GM12873 (cell line): ENCODE measurements around the gene TYRO3.

Experiments
- CTCF ChIP-seq: IDR thresholded peaks from 2 replicates; pipeline ENCODE4 v1.5.1; 2012; ENCODE audit warnings: low read depth, mild to moderate bottlenecking, moderate library complexity, low read length, control low read depth; ENCODE audit not compliant: insufficient read depth; ENCODE audit errors: missing control alignments

The TYRO3 gene

GRCh38 chr15:41574158-41574557, 15.1 kb downstream of the TYRO3 start:
- TF ChIP-seq CTCF: no peak

GRCh38 chr15:41575282-41575681, 16.3 kb downstream of the TYRO3 start:
- TF ChIP-seq CTCF: no peak

GRCh38 chr15:41577863-41578735, 19.1 kb downstream of the TYRO3 start:
- no peak for TF ChIP-seq CTCF

- TF ChIP-seq CTCF: no peak
Observed at GRCh38 chr15:41578736-41579383, 19.8 kb downstream of the TYRO3 start.

- peak; percentile 51 for TF ChIP-seq CTCF
Observed at GRCh38 chr15:41581110-41581509, 22.1 kb downstream of the TYRO3 start.

GRCh38 chr15:41583795-41584194, 24.8 kb downstream of the TYRO3 start:
- no peak for TF ChIP-seq CTCF

GRCh38 chr15:41584636-41585126, 25.7 kb downstream of the TYRO3 start:
- TF ChIP-seq CTCF: no peak
